ENCODE results near the gene NIM1K.
"Not testable (repeated sequence)": the region's sequence is repeated elsewhere in the genome, so short reads cannot be mapped to it uniquely, and the experiment has no call there.

The NIM1K gene

DNA sequence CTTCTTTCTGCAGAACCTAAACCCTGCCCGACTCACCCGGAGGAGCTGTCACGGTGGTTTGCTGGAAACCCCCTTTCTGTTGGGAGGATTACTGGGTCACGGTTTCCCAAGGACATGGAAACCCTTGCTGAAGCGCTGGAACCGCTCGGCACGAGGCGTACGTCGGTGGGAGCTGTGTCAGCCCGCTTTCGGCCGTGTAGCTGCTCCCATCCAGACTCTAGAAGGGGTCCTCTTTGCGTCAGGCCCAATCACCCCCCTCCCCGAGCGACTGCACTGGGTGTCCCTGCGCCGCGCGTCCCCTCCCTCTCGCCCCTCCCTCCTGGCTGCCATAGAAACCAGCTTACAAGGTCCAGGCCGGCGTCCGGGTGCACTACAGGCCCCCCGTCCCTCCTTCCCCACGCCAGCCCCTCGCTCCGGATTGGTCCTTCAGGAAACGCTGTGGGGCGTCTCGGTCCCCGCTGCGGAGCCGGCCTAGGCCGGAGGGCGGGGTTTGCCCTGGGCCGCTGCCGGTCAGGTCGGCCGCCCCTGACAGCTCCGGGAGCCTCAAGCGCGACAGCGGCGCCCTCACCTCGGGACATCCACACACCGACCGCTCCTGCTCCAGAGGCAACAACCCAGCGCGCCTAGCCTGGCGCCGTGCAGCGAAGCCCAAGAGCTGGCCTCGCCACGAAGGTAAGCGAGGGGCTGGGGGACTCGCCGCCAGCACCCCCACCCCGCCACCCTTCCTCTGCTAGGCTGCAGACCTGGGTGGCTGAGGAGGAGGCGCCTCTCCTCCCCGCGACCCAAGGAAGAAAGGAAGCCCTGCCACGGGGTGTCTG is at the start of gene NIM1K:
NIM1K (plus strand) TSS at position 486 of the 818 bp plus-strand sequence. CDS start 53,551 bp downstream, outside the sequence.
- peak; percentile 63 for DNase-seq

DNA sequence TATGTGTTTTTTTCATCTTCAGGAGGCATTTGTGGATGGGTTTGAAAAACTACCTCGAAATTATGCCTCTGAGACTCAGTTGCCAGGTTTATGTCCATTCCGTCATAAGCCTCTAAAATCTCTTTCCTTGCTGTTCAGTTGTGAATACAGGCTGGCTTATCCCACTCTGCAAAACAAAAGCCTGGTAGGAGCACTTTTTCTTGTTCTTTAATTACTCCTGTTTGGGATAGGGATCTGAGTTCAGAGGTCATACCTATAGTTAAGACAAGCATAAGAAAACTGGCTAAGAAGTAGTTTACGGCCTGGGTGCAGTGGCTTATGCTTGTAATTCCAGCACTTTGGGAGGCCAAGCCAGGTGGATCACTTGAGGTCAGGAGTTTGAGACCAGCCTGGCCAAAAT is 47.0 kb upstream of the NIM1K start:
- DNase-seq: no peak

DNA sequence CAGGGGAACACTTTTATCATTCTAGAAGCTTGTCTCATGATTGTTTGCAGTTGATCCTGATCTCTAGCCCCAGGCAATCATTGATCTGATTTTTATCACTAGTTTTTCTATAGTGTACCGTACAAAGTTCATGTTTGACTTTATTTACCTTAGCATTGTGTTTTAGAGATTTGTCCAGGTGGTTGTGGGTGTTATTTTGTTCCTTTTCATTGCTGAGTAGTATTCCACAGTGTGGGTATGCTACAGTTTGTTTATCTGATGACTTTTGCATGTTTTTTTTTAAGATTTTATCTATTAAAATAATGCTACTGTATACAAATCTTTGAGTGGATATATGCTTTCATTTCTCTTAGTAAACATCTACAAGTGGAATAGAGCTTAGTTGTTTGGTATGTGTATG is 45.1 kb upstream of the NIM1K start:
- no peak for DNase-seq

DNA sequence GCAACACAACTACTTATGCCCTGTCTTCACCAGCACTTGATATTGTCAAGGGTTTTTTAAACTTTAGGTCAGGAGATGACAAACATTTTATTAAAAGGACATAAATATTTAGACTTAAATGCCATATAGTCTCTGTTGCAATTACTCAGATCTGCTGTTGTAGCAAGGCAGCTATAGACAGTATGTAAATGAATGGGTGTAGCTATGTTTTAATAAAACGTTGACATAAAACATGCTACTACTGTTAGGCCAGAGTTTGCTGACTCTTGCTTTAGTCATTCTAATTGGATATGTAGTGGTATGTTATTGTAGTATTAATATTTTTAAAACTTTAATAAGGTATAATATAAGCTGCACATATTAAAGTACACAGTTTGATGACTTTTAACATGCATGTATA is 43.6 kb upstream of the NIM1K start:
- no peak for DNase-seq

DNA sequence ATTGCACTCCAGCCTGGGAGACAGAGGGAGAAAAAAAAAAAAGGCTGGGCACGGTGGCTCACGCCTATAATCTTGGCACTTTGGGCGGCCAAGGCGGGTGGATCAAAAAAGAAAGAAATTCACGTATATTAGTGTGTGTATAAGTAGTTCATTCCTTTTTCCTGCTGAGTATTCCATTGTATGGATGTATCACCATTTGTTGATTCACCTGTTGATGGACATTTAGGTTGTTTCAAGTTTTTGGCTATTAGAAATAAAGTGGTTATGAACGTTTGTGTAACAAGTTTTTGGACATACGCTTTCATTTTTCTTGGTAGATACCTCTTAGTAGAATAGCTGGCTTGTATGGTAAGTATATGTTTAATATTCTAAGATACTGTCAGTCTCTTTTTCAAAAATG is 42.8 kb upstream of the NIM1K start:
- no peak for DNase-seq

DNA sequence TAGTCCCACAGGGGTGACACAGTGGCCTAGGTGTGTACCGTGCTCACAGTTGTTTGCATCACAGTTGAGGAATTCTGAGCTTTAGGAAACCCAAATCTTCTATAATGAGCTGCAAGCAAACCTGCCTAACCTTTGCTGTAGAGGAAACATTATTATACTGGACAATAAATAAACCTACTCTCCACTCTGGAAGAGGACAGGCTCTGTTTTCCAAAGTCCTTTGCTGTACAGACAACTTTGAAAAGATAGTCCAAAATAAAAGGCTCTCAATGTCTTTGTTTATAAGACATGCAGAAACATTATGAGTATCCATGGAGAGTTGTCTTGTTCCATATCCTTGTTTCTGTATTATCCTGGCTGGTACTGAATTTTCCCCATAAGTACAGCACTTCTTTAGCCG is 42.0 kb upstream of the NIM1K start:
- no peak for DNase-seq

DNA sequence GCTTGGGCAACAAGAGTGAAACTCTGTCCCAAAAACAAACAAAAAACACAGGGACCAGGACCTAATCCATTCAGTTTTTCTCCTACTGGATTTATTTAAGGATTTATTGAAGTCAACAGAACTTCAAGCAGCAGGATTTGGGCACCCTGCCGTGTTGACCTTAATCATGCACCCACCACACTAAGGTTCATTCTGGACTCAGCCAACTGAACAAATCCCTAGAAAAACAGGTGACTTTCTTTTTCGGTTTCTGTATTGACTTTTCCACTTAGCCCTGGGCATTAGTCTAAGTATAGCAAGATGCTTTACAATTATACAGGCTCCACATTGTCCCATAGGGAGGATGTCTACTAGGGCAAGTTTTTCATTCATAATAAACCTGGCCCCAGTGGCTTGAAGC is 41.3 kb upstream of the NIM1K start:
- no peak for DNase-seq

DNA sequence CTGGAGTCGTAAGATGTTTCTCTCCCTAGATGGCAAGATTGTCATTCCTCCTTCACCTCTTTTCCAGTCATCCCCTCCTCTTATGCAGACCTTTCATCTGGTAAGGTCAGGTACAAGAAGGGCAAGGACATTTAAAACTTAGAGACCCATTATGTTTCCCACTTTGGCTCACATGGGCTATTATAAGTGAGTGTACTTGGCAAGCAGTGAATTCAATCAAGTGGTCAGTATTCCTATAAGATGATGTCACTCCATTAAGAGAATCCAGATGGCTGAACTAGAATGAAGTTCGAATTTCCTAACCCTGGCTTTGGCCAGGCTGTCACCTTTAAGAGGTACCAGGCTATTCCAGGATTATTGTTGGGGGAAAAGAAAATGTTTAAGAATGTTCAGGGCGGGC is 39.1 kb upstream of the NIM1K start:
- DNase-seq: no peak

DNA sequence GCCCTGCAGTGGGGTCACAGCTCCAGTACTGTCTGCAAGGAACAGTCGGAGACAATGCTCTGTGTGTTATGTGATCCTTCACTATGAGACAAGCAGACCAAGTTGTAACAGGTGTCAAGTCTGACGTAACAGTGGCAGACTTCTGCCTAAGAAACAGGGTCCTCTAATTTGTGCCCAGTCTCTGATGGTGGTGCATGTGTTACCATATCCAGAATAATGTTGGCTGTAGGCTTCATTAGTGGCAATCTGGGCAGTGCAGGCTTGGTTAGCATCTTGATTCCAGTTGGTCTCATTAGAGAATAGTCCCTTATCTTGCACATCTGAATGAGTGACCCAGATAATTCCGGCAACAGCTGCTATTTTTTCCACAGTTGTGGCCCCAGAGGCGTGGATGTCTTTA is 37.6 kb upstream of the NIM1K start:
- peak; percentile 13 for DNase-seq

DNA sequence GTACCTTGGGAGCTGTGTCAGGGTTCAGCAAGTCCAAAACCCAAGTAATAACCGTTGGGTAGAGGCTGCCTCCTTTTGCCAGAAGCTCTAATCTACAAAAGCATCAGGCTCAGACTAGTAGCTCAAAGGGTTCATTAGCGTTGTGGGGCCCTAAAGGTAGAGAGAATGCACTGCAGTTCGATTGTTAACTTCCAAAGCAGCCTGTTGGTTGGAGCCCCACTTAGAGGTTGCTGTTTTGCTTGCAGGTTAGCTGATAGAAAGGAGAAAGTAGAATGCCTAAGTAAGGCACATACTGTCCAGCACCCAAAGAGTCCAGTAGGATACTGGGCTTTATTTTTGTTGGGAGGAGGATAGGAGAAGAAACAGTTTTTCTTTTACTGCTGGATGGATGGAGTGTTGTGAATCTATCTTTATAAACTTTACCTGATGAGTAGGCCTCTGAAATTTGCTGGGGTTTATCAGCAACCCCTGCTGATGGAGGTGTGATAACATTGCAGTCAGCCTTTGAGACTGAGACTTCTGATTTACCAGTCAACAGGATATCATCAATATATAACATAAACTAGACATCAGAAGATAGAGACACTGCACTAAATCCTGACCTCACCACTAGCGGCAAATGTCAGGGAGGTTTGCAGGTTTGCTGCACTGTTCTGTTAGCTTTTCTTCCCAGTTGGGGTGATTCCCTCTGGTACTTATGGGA is 36.5 kb upstream of the NIM1K start:
- DNase-seq: peak; percentile 12

DNA sequence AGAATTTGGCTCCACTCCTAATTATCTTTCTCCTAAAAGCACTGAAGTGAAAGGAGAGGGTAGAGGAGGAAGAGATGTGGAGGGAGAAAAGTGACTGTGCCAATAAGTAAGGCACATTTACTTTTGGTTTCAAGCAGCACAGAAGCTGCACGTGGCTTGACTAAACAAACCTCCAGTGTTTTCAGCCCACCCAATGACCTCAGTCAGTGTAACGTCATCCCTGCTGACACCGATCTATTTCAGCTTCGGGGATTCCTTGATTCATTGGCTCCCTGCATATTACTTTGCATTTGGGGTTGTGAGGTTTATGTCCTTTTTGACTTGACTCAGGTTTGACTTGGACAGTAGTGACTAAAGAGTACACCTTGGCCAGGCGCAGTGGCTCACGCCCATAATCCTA is 35.6 kb upstream of the NIM1K start:
- no peak for DNase-seq

DNA sequence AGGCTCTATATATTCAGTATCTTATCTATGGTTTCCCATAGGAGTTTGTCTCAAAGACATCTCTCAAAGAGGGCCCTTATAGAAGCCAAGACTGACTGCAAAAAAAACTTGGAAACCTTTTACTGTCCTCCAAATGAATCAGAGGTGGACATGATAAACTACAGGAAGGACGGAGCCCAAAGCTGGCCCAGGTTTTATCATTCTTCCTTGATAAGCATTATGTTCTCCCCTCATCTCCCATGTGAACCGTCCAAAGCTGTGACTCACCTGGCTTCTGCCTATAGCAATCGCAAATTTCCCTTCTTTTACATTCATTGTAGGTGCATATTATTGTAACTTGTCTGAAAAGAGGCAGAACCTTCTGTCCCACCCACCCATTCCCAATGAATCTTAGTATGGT is 35.0 kb upstream of the NIM1K start:
- DNase-seq: no peak

DNA sequence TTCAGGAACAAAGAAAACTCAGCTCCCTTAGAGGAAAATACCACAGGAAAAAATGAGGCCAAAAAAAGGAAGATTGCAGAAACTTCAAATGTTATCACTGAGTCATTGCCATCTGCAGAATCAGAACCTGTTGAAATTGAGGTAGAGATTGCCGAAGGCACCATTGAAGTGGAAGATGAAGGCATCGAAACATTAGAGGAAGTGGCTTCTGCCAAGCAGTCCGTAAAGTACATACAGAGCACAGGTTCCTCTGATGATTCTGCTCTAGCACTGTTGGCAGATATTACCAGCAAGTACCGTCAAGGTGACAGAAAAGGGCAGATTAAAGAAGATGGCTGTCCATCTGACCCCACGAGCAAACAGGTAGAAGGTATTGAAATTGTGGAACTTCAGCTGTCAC is 30.8 kb upstream of the NIM1K start:
- DNase-seq: peak; percentile 61

DNA sequence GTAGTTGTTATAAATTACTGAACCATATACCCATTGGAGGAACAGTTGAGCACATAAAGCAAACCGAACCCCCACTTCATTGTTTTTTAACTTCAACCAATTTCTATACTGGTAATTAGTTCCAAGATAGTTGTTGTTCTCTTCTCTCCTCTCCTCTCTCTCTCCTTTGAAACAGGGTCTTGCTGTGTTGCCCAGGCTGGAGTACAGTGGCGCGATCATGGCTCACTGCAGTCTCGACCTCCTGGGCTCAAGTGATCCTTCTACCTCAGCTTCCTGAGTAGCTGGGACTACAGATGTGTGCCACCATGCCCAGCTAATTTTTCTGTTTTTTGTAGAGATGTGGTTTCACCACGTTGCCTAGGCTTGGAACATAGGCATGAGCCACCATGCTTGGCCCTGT is 27.2 kb upstream of the NIM1K start:
- not testable (repeated sequence) for DNase-seq

DNA sequence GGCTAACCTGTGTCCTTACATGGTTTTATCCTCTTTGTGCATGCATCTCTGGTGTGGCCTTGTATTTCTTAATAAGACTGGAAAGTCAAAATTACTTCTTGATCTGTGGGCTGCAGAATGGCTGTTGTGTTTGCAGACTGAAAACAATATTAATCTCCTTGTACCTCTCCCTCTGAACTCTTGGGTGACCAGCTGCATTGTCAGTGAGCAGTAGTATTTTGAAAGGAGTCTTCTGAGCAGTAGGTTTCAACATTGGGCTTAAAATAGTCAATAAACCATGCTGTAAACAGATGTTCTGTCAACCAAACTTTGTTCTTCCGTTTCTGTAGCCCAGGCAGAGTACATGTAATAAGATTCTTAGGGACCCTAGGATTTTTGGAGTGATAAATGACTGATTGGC is 26.7 kb upstream of the NIM1K start:
- no peak for DNase-seq

DNA sequence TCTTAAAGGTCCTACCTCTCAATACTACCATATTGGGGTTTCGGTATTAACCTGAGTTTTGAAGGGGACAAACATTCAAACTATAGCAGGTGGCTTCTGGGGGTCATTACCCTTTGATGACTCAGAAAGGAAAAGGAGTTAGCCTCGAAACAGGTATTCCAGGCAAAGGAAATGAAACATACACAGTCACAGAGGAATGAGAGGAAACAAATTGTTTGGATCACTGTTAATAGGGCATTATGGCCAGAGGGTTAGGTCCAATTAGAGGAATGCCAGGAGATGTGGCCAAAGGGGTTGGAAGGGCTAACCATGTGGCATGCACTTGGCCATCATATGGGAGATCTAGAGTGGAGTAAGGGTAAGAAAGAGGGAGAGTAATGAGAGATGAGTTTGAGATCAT is 23.9 kb upstream of the NIM1K start:
- no peak for DNase-seq

DNA sequence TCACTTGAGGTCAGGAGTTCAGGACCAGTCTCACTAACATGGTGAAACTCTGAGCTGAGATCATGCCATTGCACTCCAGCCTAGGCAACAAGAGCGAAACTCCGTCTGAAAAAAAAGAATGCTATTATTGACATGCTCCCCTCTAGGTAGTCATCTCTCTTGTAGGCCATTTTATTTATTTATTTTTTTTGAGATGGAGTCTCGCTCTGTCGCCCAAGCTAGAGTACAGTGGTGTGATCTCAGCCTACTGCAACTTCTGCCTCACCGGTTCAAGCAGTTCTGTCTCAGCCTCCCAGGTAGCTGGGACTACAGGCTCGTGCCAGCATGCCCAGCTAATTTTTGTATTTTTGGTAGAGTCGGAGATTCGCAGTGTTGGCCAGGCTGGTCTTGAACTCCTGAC is 20.6 kb upstream of the NIM1K start:
- DNase-seq: no peak

DNA sequence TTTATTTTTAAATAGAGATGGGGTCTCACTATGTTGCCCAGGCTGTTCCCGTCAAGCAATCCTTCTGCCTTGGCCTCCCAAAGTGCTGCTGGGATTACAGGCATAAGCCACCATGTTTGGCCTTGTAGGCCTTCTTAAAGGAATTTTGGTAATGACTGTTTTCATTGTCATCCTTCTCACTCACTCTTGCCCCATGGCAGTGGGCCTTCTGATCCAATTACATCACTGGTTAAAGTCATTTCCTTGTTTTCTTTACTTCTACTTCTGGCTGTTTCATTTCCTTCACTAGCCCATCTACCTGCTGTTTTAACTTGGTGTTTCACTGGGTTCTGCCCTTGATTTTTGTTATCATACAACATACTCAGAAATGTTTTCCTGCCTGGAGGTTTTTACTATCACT is 20.1 kb upstream of the NIM1K start:
- DNase-seq: no peak

DNA sequence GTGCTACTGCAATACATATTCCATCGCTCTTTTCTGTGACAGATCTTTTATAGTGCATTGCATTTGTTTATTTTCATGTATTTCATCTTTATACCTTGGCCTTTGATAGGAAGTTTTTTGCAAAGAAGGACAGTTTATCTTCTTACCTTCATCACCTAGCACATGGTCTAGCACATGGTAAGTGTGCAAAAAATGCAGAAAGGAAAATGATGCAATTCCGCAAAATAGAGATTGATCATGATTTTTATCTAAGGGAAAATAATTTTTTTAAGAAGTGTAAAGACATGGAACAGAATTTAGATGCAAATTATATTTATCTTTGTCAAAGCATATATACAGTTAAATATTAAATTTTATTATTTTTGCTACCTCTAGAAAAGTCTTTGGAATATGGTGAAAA is 19.2 kb upstream of the NIM1K start:
- DNase-seq: no peak

DNA sequence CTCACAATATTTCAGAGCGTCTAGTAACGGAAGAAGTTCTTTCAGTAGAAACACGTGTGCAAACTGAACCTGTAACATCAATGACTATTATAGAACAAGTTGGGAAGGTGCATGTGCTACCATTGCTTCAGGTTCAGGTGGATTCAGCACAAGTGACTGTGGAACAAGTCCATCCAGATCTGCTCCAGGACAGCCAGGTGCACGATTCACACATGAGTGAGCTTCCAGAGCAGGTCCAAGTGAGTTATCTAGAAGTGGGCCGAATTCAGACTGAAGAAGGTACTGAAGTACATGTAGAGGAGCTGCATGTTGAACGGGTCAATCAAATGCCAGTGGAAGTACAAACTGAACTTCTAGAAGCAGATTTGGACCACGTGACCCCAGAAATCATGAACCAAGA is 17.4 kb upstream of the NIM1K start:
- no peak for DNase-seq

DNA sequence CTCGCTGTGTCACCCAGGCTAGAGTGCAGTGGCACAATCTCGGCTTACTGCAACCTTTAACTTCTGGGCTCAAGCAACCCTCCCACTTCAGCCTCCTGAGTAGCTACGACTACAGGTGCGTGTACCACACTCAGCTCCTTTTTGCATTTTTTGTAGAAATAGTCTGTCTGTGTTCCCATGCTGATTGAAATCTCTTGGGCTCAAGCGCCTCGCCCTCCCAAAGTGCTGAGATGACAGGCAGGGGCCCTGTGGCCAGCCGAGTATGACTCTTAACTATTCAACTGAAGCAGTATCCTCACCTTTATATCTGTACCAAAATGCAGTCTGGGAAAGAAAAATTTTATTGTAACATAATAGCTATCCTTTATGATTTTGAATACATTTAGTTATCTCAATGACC is 12.2 kb upstream of the NIM1K start:
- DNase-seq: no peak

DNA sequence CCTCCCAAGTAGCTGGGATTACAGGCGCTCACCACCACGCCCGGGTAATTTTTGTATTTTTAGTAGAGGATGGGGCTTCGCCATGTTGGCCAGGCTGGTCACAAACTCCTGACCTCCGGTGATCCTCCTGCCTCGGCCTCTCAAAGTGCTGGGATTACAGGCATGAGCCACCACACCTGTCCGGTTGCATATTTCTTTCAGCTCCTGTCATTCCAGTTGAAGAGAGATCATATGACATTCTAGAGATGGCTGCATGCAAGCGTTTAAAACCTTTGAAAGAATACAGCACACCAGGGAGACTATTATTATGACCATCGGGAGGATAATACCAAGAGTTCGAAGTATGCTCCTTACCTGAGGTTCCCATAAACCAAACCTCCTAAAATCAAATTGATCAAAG is 9.6 kb upstream of the NIM1K start:
- no peak for DNase-seq

DNA sequence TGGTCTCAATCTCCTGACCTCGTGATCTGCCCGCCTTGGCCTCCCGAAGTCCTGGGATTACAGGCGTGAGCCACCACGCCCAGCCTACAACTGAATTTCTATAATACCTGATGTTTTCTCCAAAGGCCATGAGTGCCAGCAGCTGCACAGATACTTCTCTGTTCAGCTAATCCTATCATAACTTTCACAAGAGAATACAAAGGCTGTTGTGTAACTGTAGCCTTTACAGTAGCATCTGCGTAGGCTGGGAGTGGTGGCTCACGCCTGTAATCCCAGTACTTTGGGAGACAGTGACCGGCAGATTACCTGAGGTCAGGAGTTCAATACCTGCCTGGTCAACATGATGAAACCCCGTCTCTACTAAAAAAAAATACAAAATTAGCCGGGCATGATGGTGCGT is 8.9 kb upstream of the NIM1K start:
- DNase-seq: not testable (repeated sequence)

DNA sequence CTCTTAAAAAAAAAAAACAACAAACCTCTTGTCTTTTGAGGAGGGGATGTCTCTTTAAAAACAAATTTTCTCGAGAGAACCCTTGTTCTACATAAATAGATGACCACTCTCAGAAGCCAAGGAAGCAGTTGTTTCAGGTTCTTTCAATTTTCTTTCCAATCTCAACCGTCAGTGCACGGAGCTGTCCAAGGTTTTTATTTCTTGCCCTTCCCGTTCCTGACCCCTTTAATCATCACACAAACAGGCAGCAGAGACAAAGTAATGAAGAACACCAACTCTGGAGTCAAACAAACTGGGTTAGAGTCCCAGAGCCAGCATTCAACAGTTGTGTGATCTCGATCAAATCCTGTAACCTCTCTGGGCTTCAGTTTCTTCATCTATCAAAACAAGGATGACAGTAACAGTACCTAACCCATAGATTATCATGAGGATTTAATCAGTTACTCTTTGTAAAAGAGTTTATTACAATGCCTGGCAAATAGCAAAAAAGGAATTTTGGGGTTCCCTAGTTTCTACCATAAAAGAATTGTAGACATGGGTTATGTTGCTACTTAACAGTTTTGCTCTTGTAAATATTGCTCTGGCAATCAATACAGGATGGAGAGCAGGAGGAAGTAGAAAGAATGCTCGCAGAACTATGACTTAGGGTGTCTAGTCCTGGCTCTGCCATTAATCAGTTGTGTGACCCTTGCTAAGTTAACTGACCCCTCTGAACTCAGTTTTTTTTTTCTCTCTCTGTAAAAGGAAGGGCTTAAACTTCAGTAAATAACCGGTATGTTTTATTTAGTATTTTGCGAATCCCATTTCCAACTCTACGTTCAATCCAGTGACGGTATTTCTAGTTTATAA is 1.0 kb upstream of the NIM1K start:
- DNase-seq: peak; percentile 51
